Measurements from ENCODE around the gene LRRC10B.

The LRRC10B gene

DNA sequence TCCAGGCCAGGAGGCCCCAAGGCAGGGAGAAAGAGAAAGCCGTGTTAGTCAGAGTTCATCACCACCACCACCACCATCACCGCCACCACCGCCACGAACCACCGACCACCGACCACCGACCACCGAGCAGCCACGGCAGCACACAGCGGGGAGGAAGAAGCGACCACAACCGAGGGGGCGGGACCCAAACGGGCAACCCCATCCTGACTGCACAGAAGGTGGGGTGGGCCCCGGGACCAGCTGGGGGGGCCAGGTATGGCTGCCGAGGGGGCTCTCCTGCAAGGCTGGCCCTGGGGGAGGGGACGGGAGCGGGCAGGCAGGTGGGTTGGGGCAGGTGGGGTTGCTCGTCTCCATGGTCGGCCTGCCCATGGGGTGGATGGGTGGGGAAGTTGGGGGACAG, 38.1 kb downstream of the LRRC10B start:
- DNase-seq (ENCODE audit: low read depth), result no peak

DNA sequence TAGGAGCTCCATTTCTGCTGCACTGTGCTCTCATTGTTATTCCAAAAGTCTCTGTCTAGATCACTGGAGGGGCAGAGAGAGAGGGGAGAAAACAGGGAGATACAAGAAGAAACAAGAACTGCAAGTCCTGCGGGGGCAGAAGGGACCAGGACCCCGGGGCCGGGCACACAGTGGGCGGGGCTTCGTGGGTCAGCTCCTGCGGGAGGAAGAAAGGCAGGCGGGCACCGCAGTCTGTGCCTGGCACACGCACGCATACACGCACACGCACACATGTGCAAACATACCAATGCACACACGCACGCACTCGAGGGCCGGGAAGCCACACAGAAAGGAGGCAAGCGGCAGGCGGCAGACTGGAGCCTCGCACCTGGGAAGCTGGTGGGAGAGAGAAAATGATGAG, 38.7 kb downstream of the LRRC10B start:
- no peak for DNase-seq (ENCODE audit: low read depth)

DNA sequence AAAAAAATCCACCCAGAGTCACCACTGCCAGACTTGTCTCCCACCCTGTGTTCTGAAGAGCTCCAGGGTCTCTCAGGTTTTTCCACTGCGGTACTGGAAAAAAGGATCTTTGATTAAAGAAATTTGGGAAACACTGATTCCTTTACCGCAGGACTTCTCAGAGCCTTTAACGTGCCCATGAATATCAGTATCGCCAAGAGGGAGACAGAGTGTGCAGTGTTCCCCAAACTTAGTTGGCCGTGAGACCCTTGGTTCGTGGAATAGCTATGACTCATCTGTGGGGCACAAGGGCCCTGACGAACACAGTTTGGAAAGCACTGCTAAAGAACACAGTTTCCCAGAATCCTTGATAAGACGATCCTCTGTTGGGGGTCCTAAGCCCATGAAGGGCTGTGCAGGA, 40.6 kb downstream of the LRRC10B start:
- no peak for DNase-seq (ENCODE audit: low read depth)

DNA sequence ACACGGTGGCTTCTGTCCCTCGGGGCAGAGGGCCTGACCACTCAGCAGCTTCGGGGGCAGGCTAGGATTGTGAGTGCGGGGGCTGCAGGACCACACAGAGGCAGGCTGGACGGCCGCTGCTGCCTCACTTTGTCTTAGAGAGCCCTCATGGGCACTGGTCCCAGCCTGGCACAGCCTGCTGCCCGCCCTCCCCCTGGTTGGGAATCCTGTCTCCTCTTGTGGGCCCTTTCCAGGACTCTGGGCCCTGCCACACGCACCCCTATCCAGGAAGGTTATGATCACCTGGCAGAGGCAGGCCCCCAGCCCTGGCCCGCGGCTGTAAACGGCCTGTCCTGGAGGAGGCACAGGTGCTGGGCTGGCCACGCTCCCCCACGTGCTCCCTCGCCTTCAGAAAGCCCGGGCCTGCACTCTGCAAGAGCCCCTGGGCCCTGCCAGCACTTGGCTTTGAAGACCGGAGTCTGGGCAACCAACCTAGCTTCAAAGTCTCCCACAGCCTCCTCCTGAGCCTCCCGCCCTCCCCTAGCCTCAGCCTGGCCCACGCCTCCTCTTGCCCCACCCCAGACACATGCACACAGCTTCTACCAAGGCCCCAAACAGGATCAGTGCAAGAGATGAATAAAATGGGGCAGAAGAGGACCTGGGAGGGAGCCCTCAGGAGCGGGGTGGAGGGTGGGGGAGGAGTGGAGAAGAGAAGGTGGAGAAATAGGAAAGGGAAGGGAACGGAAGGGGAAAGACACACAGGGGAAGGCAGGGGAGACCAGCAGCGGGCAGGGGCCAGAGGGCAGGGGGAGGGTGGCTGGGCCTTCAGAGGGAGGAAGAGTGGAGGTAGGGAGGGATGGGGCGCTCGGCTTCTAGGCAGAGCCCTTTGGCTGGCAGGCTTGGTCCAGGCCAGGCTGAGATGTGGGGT, 41.4 kb downstream of the LRRC10B start:
- no peak for DNase-seq (ENCODE audit: low read depth)

DNA sequence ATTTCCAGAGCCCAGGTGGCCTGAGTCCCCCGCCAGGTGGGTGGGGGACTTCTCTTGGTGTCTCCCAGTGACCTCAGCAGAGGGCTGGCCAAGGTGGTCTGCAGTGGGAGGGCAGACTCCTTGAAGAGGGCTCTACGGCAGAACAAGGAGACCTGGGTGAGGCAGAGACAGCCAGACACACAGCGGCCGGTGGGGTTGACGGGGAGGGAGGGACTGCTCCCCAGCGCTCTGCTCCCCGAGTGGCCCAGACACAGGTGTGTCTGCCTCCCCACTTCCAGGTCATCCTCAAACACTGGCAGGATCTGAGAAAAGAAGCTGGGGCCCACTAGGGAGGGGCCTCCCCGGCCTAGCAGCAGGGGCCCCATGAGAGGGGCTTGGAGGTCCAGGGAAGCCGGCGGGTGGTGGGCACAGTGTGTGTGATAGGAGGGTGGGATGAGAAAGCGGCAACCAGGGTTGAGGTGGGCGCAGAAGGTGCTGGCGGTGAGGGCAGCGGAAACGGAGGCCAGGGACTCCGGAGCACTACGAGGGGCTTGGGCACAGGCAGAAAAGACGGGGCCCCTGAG, 42.2 kb downstream of the LRRC10B start:
- DNase-seq (ENCODE audit: low read depth), result no peak

DNA sequence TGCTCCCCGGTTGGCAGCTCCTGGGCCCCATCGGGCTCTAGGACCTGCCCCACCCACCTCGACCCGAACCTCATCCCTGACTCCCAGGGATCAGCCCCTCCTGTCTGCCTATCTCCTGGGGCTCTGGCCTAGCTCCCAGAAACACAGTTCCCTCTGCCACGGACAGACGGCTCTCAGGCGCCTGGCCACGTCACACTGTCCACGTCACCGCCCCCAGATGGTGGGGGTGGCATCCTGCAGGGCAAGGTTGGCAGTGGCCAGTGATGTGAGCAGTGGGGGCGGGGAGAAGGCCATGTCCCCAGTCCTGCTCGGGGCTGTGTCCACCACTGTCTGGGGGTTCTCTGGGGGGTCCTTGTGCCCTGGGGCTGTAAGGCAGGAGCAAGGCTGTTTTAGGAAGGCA, 43.1 kb downstream of the LRRC10B start:
- no peak for DNase-seq (ENCODE audit: low read depth)

DNA sequence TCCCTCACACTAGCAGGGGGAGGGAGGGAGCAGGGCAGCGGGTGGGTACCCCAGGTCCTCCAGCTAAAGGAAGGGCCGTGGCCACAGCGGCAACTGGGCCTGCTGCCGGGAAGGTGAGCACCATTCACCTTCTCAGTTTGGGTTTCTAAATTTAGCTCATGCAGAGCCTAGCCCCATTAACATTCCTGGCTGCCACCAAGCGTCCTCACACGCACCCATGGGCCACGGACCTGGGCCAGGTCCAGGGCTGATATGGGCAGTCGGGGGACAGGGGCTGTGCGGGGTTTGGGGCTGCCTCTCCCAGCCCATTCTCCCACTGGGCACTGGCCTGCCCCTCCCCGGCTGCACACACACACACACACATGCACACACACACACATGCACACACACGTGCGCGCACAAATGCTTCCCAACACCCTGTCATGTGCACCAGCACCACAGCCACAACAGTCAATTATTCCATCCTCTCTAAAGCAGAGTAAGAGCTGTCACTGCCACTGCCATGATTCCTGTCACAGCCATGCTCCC, 43.6 kb downstream of the LRRC10B start:
- DNase-seq (ENCODE audit: low read depth), result no peak

DNA sequence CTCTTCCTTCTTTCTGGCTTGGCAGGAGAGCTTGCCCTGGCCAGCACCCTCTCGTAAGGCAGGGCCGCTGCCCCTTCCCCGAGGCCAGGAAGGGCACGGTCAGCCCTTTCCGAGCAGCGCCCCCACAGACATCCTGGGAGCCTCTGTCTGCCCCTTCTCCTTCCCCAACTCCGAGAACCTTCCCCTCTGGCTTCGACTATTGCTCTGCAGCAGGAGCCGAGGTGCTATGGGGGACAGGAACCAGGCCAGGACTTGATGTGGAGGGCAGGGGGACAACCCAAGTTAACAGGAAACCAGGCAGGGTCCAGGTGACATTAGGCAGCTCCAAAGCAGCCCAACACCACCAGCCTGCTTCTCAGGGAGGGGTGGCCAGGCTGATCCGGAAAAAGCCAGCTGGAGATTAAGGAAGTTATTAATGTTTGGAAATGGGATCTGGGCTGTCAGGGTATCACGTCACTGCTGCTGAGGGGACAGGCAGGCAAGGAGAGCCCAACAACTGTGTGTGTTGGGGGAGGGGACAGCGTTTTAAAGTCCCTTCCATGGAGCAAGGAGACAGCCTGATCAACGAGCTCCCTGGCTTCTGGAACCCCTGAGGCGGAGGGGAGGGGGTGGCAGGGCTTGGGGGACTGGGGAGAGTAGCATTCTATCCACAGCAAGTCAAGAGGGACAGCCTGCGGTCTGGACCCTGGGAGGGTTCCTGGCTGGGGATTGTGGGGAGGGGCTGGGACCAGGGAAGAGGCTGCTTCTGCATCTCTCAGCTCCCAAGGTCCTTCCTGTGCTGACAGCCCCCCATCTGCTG, 45.0 kb downstream of the LRRC10B start:
- DNase-seq (ENCODE audit: low read depth), result no peak

DNA sequence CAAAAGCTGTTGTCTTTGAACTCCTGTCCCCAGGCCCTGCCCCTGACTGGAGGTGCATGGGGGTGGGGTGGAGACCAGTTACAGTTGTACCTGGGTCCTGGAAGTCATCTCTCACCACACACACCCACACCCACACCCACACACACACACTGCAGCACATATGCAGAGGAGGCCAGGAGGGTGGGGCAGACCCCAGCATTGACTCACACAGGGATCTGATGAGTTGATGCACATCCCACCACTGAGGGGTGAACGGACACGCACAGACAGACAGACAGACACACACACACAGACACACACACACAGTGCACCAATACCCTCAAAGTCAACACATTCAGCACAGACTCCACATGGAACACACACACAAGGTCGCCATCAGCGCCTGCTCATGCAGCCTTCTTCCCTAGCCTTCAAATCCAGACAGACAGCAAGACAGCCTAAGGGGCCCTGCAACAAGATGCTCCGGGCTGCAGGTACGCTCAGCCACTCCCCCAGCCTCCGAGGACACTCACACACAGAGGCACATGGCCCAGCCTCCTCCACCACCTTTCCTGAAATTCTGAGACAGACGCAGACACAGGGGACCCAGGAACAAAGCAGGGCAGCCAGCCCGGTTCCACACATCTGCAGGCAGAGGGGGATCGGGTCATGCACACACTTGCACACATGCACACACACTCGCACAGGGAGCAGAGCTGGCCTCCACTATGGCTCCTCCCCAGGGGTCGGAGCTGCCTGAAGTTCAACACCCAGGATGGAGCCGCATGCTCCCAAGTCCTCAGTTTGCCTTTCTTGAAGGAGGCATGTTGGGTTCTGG, 45.8 kb downstream of the LRRC10B start:
- no peak for DNase-seq (ENCODE audit: low read depth)

DNA sequence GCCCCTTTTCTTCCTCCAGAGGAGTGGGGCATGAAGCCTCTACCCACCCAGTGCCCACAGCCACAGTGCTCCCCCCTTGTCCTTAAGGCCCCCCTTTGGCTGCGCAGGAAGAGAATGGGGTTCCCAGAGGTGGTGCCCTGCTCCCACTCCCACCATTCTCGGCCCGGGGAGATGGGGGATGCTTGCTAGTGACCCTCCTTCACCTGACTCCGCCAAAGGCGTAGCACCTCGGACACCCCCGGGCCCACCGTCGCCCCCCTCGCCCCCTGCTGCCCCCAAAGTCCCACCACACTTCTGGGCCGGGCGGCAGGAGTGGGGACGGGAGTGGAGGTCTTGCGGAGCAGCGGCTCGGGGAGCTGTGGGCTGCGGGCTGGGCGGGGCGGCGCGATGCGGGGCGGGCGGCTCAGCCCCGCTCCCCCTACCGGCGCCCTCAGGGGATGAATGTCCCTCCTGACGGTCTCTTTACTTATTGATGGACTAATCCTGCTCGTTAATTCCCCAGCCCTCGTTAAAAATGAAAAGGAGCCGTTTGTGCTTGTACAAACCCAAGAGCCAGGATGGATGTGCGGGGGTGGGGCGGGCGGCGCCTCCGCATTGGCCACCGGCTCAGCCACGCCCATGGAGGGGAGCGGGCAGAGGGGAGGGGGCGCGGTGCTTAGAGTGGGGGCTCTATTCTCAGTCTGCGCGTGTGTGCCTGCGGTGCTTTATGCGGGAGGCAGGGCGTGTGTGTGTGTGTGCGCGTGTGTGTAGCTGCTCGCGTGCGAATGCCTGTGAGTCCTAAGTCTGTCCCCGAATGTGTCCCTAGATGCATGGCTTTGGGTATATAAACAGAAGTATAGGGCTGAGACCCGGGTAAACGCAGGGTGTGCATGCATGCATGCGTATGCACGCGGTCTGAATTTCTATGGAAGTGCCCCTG, 46.8 kb downstream of the LRRC10B start:
- no peak for DNase-seq (ENCODE audit: low read depth)

DNA sequence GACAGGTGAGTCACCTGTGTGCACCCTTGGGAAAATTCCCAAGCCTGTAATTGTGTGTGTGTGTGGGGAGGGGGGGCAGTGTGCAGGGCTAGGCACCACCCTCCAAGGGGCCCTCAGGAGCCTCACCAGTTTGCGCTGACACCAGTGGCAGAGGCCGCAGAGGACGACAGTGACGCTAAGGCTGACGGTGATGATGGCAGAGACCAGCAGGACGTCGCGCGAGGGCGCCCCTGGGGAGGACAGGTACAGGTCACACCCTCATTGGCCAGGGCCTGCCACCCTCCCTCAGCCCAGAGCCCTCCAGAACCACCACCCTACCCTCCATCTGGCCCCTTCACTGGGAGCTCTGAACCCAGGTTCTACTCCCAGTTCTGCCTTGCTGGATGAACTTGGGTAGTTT, 47.4 kb downstream of the LRRC10B start:
- no peak for DNase-seq (ENCODE audit: low read depth)

DNA sequence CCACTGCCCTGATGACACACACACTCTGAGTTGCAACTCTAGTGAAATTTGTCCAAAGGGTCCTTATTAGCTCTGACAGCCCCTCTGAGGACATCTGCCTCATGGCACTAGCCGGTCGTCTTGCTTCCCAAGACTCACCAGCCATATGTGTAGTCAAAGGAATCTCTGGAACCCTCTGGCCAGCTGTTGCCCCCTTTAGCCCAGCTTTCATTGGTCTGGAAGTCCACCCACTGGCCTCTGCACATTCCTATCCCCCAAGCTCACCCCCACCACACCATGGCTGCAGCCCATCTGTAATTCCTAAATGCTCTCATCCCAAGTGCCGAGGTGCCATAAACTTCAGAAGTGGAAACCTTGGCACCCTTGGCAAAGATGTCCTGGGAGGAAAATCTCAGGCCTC, 48.1 kb downstream of the LRRC10B start:
- no peak for DNase-seq (ENCODE audit: low read depth)

All from activated T-cell treated with anti-CD3 and anti-CD28 coated beads for 48 hours (primary cell).